Testis (tissue), 2 donors: ENCODE results near the gene FSD1.

ENCODE experiments used
- POLR2A ChIP-seq: fragments of 450-650 bp; IDR thresholded peaks from one replicate; pipeline ENCODE4 v1.6.1; 2017; ENCODE audit warnings: antibody characterized with exemption, mild to moderate bottlenecking, moderate library complexity
- TF ChIP-seq, protein P1 (sequence below), 3 experiments: fragments of 450-650 bp in 2 of 3; fragments of 200-600 bp in 1 of 3; sonication (generic) in 1 of 3; IDR thresholded peaks; one replicate each; pipeline ENCODE4 v1.5.1; 2016 to 2019; ENCODE audit warnings: antibody characterized with exemption in 3 of 3, mild to moderate bottlenecking in 2 of 3, moderate library complexity in 1 of 3

DNA sequence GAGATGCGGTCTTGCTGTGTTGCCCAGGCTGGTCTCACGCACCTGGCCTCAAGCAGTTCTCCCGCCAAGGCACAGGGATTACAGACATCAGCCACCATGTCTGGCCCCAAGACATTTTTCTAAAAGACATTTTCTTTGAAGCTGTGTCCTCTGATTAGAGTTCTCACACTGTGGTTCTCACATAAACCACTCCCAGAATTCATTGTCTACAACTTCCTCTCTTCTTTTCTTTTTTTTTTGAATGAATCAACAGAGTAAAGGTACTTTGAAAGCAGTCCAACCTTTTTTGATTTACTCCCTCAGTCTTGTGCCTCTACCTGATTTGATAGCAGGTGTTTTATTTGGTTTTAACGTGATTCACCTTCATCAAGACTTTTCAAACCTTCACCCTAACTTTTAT is 39.6 kb upstream of the FSD1 start:
- no peak for TF ChIP-seq POLR2A
- TF ChIP-seq, protein P1, sequence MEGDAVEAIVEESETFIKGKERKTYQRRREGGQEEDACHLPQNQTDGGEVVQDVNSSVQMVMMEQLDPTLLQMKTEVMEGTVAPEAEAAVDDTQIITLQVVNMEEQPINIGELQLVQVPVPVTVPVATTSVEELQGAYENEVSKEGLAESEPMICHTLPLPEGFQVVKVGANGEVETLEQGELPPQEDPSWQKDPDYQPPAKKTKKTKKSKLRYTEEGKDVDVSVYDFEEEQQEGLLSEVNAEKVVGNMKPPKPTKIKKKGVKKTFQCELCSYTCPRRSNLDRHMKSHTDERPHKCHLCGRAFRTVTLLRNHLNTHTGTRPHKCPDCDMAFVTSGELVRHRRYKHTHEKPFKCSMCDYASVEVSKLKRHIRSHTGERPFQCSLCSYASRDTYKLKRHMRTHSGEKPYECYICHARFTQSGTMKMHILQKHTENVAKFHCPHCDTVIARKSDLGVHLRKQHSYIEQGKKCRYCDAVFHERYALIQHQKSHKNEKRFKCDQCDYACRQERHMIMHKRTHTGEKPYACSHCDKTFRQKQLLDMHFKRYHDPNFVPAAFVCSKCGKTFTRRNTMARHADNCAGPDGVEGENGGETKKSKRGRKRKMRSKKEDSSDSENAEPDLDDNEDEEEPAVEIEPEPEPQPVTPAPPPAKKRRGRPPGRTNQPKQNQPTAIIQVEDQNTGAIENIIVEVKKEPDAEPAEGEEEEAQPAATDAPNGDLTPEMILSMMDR (IDR thresholded peaks at IDR 0.05) = no peak
